ENCODE results near the gene RELT. TPM values are rescaled to one million over a fixed set of nuclear protein-coding genes. Genes with fewer than 3 reads are reported as not detected.

RELT gene
- total and polyA plus RNA-seq, 2 of the 13 experiments (the other 11 are each of a cell fraction or from before 2014, with no cell fraction given) = 2.5 to 4.7 TPM

DNA sequence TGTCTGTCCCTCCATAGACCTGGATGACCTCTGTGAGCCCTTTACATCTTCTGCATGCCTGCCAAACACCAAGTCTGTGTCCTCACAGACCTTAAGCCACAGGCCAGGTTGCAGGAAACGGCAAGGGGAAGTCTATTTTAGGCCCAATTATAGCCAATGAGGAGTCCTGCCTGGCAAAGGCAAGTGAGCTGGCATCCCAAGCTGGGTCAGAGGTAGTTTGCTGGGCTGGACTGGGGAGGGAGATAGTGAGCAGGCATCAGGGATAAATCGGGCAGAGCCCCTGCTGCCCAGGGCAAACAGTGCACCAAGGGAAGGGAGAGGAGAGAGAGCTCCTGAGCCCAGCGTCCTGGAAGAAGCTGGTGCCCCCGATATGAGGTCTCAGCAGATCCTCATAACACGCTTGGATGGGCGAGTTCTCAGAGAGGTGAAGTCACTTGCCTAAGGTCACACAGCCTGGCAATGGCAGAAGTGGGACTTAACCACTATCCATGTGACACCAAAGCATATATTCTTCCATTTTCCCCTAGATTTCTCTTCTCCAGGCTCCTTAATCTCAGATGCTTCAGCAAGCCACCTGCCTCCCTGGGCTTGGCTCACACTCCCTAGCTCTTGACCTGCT lies 3.7 kb upstream of the RELT start:
- Histone ChIP-seq H3K4me3 (replicated peaks in 1 of 3; ENCODE audit: insufficient read depth in 1 of 3, low read depth in 2 of 3, low read length in 3 of 3) (no peak overlapping the region), H3K4me2 (ENCODE audit: low read depth, low read length) (no peak overlapping the region), H3K79me2 (ENCODE audit: insufficient read depth, low read length) (peaks cover 6% of the 10 kb centered on the region), H3K9ac (ENCODE audit: insufficient read depth, low read depth, low read length) (no peak overlapping the region), H2AFZ (ENCODE audit: low read length) (no peak overlapping the region), H3K27ac (ENCODE audit: extremely low read length, insufficient read depth, low read length) (no peak overlapping the region), H3K9me3 (ENCODE audit: low read length) (no peaks in the 10 kb centered on the region), H3K4me1 (ENCODE audit: insufficient read depth, low read length) (peaks cover 28% of the 10 kb centered on the region), H3K27me3 (ENCODE audit: control insufficient read depth in 1 of 2, insufficient read depth in 2 of 2, low read length in 2 of 2) (peaks cover 0 to 7% of the 10 kb centered on the region in 2 experiments; a peak in 1 of 5 replicates), H4K20me1 (ENCODE audit: insufficient read depth, low read length) (no peaks in the 10 kb centered on the region), H3K36me3 (replicated peaks in 1 of 2; ENCODE audit: control insufficient read depth in 1 of 2, insufficient read depth in 2 of 2, low read length in 2 of 2) (peaks cover 0 to 4% of the 10 kb centered on the region in 2 experiments; a peak in 1 of 5 replicates)
- WGBS (ENCODE audit: low lambda C conversion rate) = 30% methylated on average over 6 of the region's 6 CpGs
- CTCF ChIA-PET (ENCODE audit: low intra/inter-chr PET ratio, low total read pairs) = no interaction called here
- POLR2A ChIA-PET = no interaction called here
- intact Hi-C loops (cut with micrococcal nuclease; ENCODE audit: unreplicated experiment) (no loop called here), in situ Hi-C loops (cut with HindIII; ENCODE audit: extremely low pct_ligation_motif_present, low pct_unique_long_range_greater_than_20kb) (no loop called here)
- TF ChIP-seq MBD4 (IDR thresholded peaks at IDR 0.05; ENCODE audit: borderline replicate concordance, low read length) (no peak), ZNF768 (CRISPR knock-in tag; IDR thresholded peaks at IDR 0.05) (peak; percentile 95)
- TF ChIP-seq, protein P1, sequence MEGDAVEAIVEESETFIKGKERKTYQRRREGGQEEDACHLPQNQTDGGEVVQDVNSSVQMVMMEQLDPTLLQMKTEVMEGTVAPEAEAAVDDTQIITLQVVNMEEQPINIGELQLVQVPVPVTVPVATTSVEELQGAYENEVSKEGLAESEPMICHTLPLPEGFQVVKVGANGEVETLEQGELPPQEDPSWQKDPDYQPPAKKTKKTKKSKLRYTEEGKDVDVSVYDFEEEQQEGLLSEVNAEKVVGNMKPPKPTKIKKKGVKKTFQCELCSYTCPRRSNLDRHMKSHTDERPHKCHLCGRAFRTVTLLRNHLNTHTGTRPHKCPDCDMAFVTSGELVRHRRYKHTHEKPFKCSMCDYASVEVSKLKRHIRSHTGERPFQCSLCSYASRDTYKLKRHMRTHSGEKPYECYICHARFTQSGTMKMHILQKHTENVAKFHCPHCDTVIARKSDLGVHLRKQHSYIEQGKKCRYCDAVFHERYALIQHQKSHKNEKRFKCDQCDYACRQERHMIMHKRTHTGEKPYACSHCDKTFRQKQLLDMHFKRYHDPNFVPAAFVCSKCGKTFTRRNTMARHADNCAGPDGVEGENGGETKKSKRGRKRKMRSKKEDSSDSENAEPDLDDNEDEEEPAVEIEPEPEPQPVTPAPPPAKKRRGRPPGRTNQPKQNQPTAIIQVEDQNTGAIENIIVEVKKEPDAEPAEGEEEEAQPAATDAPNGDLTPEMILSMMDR (CRISPR knock-in tag; IDR thresholded peaks at IDR 0.05) = 0 out of 2 replicates have a peak, but pooled peaks have one; percentile 16
- FAIRE-seq (no peak), ATAC-seq (peak; percentile 23), DNase-seq (ENCODE audit: low spot score) (peak; percentile 25)
- BruUV-seq (replicated peaks) = no TSS peak

DNA sequence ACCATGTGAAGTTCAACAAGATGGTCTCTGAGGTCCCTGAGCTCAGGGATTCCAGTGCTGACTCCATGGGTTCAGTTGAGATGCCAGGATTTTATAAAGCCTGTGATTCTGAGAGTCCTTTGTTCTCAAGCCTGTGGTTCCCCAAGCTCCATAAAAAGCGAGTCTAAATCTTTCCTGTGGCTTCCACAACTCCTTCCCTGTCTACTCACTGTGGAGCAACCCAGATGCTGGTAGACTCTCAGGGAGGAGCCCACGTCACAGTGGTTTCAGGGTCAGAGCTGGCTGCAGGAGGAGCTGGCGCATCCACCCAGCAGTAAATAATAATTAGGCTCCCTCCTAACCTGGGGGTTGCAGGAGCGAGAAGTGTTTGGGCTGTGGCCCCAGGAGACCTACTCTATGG lies 2.0 kb upstream of the RELT start:
- ChIA-PET POLR2A (no interaction called here), CTCF (ENCODE audit: low intra/inter-chr PET ratio, low total read pairs) (no interaction called here)
- no peak for FAIRE-seq
- Histone ChIP-seq H2AFZ (ENCODE audit: low read length) (no peak overlapping the region), H3K79me2 (ENCODE audit: insufficient read depth, low read length) (peaks cover 17% of the 10 kb centered on the region), H3K4me1 (ENCODE audit: insufficient read depth, low read length) (peaks cover 43% of the 10 kb centered on the region), H3K36me3 (replicated peaks in 1 of 2; ENCODE audit: control insufficient read depth in 1 of 2, insufficient read depth in 2 of 2, low read length in 2 of 2) (no peaks in the 10 kb centered on the region), H3K9ac (ENCODE audit: insufficient read depth, low read depth, low read length) (no peak overlapping the region), H3K4me2 (ENCODE audit: low read depth, low read length) (no peak overlapping the region), H3K27me3 (ENCODE audit: control insufficient read depth in 1 of 2, insufficient read depth in 2 of 2, low read length in 2 of 2) (peaks cover 0 to 7% of the 10 kb centered on the region in 2 experiments; a peak in 1 of 5 replicates), H3K9me3 (ENCODE audit: low read length) (no peaks in the 10 kb centered on the region), H3K4me3 (replicated peaks in 1 of 3; ENCODE audit: insufficient read depth in 1 of 3, low read depth in 2 of 3, low read length in 3 of 3) (no peak overlapping the region), H4K20me1 (ENCODE audit: insufficient read depth, low read length) (no peaks in the 10 kb centered on the region), H3K27ac (ENCODE audit: extremely low read length, insufficient read depth, low read length) (no peak overlapping the region)
- 7% methylated on average over 2 of the region's 4 CpGs for WGBS (ENCODE audit: low lambda C conversion rate)
- intact Hi-C loops (cut with micrococcal nuclease; ENCODE audit: unreplicated experiment) = no loop called here
- DNase-seq (ENCODE audit: low spot score) = no peak
- BruUV-seq (replicated peaks) = no TSS peak
- no peak for ATAC-seq
- in situ Hi-C loops (cut with HindIII; ENCODE audit: extremely low pct_ligation_motif_present, low pct_unique_long_range_greater_than_20kb) = no loop called here
- TF ChIP-seq ZBTB26 (CRISPR knock-in tag; IDR thresholded peaks at IDR 0.05; ENCODE audit: borderline replicate concordance) (no peak), ZNF274 (CRISPR knock-in tag; IDR thresholded peaks at IDR 0.05) (no peak), SP140L (CRISPR knock-in tag; IDR thresholded peaks at IDR 0.05; ENCODE audit: borderline replicate concordance) (no peak), ZNF781 (CRISPR knock-in tag; IDR thresholded peaks at IDR 0.05; ENCODE audit: borderline replicate concordance, not compliant biosample characterization) (no peak), ZNF792 (CRISPR knock-in tag; IDR thresholded peaks at IDR 0.05) (no peak), HNRNPLL (IDR thresholded peaks at IDR 0.05; ENCODE audit: low read depth, low read length, poor library complexity, severe bottlenecking) (no peak), HMG20A (CRISPR knock-in tag; IDR thresholded peaks at IDR 0.05; ENCODE audit: borderline replicate concordance) (no peak)
- TF ChIP-seq, protein P2, sequence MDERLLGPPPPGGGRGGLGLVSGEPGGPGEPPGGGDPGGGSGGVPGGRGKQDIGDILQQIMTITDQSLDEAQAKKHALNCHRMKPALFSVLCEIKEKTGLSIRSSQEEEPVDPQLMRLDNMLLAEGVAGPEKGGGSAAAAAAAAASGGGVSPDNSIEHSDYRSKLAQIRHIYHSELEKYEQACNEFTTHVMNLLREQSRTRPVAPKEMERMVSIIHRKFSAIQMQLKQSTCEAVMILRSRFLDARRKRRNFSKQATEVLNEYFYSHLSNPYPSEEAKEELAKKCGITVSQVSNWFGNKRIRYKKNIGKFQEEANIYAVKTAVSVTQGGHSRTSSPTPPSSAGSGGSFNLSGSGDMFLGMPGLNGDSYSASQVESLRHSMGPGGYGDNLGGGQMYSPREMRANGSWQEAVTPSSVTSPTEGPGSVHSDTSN (CRISPR knock-in tag; IDR thresholded peaks at IDR 0.05) = no peak
- TF ChIP-seq, protein P3, sequence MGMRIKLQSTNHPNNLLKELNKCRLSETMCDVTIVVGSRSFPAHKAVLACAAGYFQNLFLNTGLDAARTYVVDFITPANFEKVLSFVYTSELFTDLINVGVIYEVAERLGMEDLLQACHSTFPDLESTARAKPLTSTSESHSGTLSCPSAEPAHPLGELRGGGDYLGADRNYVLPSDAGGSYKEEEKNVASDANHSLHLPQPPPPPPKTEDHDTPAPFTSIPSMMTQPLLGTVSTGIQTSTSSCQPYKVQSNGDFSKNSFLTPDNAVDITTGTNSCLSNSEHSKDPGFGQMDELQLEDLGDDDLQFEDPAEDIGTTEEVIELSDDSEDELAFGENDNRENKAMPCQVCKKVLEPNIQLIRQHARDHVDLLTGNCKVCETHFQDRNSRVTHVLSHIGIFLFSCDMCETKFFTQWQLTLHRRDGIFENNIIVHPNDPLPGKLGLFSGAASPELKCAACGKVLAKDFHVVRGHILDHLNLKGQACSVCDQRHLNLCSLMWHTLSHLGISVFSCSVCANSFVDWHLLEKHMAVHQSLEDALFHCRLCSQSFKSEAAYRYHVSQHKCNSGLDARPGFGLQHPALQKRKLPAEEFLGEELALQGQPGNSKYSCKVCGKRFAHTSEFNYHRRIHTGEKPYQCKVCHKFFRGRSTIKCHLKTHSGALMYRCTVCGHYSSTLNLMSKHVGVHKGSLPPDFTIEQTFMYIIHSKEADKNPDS (CRISPR knock-in tag; IDR thresholded peaks at IDR 0.05) = no peak
